ENCODE results near the gene PCSK4. TPM values are rescaled to one million over a fixed set of nuclear protein-coding genes. Genes with fewer than 3 reads are reported as not detected.
"Not testable (repeated sequence)": the region's sequence is repeated elsewhere in the genome, so short reads cannot be mapped to it uniquely, and the experiment has no call there.

The PCSK4 gene
- total RNA-seq, 1 donor from 2014 or later: 37.7 TPM

DNA sequence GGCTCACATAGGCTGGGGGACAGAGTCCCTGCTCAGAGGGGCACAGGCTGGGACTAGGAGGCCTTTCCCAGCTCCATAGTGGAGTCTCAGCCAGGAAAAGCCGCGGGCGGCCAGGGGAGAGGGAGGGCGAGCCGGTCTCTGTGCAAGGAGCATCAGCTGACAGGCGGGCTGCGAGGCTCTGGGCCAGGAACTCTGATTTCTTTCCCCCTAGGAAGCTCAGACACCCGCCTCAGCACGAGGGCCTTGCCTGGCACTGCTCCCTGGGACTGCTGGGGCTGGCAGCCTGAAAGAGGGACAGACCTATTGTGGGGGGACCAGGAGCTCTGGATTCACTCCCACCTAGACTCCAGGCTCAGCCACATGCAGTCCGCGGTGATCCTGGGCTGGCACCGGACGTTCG is 31.5 kb upstream of the PCSK4 start:
- TF ChIP-seq CTCF (IDR thresholded peaks at IDR 0.05; ENCODE audit: unreplicated experiment): no peak
- H3K9me3 Mint-ChIP-seq (ENCODE audit: low read depth): no peaks in the 10 kb centered on the region
- peaks cover 4% of the 10 kb centered on the region for H3K4me1 Mint-ChIP-seq (ENCODE audit: low read depth)
- H3K27ac Mint-ChIP-seq: no peak overlapping the region
- H3K4me3 Mint-ChIP-seq (ENCODE audit: low read depth): no peak overlapping the region
- peaks cover 61% of the 10 kb centered on the region for H3K27me3 Mint-ChIP-seq
- no peaks in the 10 kb centered on the region for H3K36me3 Mint-ChIP-seq (ENCODE audit: insufficient read depth)
- DNase-seq (ENCODE audit: low spot score, unreplicated experiment): no peak

GRCh38 chr19:1520203-1520780 is 30.1 kb upstream of the PCSK4 start:
- no peak overlapping the region for H3K4me3 Mint-ChIP-seq (ENCODE audit: low read depth)
- no peaks in the 10 kb centered on the region for H3K9me3 Mint-ChIP-seq (ENCODE audit: low read depth)
- DNase-seq (ENCODE audit: low spot score, unreplicated experiment): no peak
- H3K36me3 Mint-ChIP-seq (ENCODE audit: insufficient read depth): no peaks in the 10 kb centered on the region
- H3K4me1 Mint-ChIP-seq (ENCODE audit: low read depth): peaks cover 4% of the 10 kb centered on the region
- H3K27me3 Mint-ChIP-seq: peaks cover 57% of the 10 kb centered on the region
- H3K27ac Mint-ChIP-seq: no peak overlapping the region
- no peak for TF ChIP-seq CTCF (IDR thresholded peaks at IDR 0.05; ENCODE audit: unreplicated experiment)

DNA sequence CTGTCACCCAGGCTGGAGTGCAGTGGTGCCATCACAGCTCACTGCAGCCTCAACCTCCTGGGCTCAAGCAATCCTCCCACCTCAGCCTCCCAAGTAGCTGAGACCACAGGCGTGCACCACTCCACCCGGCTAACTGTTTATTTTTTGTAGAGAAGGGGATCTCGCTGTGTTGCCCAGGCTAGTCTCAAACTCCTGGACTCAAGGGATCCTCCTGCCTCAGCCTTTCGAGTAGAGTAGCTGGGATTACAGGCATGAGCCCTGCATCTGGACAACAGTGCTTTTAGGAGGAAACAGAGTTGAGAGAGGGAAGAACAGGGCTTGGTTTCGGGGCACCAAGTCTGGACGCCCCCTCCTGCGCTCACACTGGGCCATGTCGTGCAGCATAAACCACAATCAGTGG is 29.7 kb upstream of the PCSK4 start:
- not testable (repeated sequence) for H3K9me3 Mint-ChIP-seq (ENCODE audit: low read depth); H3K36me3 Mint-ChIP-seq (ENCODE audit: insufficient read depth); H3K4me3 Mint-ChIP-seq (ENCODE audit: low read depth); DNase-seq (ENCODE audit: low spot score, unreplicated experiment); H3K4me1 Mint-ChIP-seq (ENCODE audit: low read depth)
- Mint-ChIP-seq H3K27me3 (peaks cover 56% of the 10 kb centered on the region), H3K27ac (peak overlapping the region; percentile 77)

GRCh38 chr19:1518471-1518870 is 28.3 kb upstream of the PCSK4 start:
- no peak for TF ChIP-seq CTCF (IDR thresholded peaks at IDR 0.05; ENCODE audit: unreplicated experiment)
- Mint-ChIP-seq H3K4me3 (ENCODE audit: low read depth) (no peak overlapping the region), H3K9me3 (ENCODE audit: low read depth) (no peaks in the 10 kb centered on the region), H3K27me3 (peaks cover 53% of the 10 kb centered on the region), H3K36me3 (ENCODE audit: insufficient read depth) (no peaks in the 10 kb centered on the region), H3K27ac (no peak overlapping the region), H3K4me1 (ENCODE audit: low read depth) (no peaks in the 10 kb centered on the region)
- no peak for DNase-seq (ENCODE audit: low spot score, unreplicated experiment)

DNA sequence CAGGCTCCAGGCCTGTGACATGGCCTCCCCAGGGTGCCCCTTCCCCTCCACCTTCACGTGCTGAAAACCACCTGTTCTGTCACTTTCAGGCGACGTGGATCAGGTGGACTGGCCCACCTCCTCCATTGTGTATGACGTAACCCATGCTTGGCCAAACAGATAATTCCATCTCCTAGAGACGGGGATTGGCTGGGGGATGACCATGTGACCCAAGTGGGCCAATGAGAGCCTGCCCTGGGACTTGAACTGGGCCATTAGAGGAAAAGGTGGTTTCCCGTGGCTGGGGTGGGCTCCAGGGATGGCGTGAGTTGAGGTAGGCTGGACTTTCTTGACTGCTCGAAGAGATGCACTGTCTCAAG is 26.2 kb upstream of the PCSK4 start:
- DNase-seq (ENCODE audit: low spot score, unreplicated experiment): no peak
- Mint-ChIP-seq H3K27me3 (peaks cover 41% of the 10 kb centered on the region), H3K9me3 (ENCODE audit: low read depth) (no peaks in the 10 kb centered on the region), H3K4me3 (ENCODE audit: low read depth) (no peak overlapping the region), H3K36me3 (ENCODE audit: insufficient read depth) (no peaks in the 10 kb centered on the region), H3K27ac (no peak overlapping the region), H3K4me1 (ENCODE audit: low read depth) (no peaks in the 10 kb centered on the region)
- no peak for TF ChIP-seq CTCF (IDR thresholded peaks at IDR 0.05; ENCODE audit: unreplicated experiment)

- Mint-ChIP-seq H3K27me3 (peaks cover 48% of the 10 kb centered on the region), H3K27ac (no peak overlapping the region), H3K9me3 (ENCODE audit: low read depth) (no peaks in the 10 kb centered on the region), H3K36me3 (ENCODE audit: insufficient read depth) (no peaks in the 10 kb centered on the region), H3K4me3 (ENCODE audit: low read depth) (no peak overlapping the region), H3K4me1 (ENCODE audit: low read depth) (no peaks in the 10 kb centered on the region)
- no peak for DNase-seq (ENCODE audit: low spot score, unreplicated experiment)
- no peak for TF ChIP-seq CTCF (IDR thresholded peaks at IDR 0.05; ENCODE audit: unreplicated experiment)
Observed at GRCh38 chr19:1514986-1515721, 25.0 kb upstream of the PCSK4 start.

All from progenitor cell of endocrine pancreas (in vitro differentiated cells).